ENCODE data around the gene GOLPH3L.

DNA sequence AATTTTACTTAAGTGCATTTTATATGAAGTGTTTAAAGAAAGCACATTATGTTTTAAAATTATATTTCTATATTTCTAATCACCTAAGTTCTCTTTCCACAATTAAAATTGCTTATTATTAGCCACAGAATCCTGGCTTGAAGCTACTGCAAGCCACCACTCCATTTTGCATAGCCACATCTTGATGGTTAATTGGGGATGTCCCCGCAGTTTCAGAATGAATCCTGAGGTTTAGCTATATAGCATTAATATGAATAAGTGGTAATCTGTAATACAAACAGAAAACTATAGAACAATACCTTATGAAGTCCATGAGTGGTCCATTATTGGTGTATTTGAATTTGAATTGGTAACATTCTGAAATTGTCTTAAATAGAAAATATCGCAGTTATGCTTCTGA is 11.6 kb upstream of the GOLPH3L start:
- no peak for TF ChIP-seq FOS (IDR thresholded peaks at IDR 0.05; ENCODE audit: borderline replicate concordance, extremely low read depth, insufficient read length)
- TF ChIP-seq, protein P1, sequence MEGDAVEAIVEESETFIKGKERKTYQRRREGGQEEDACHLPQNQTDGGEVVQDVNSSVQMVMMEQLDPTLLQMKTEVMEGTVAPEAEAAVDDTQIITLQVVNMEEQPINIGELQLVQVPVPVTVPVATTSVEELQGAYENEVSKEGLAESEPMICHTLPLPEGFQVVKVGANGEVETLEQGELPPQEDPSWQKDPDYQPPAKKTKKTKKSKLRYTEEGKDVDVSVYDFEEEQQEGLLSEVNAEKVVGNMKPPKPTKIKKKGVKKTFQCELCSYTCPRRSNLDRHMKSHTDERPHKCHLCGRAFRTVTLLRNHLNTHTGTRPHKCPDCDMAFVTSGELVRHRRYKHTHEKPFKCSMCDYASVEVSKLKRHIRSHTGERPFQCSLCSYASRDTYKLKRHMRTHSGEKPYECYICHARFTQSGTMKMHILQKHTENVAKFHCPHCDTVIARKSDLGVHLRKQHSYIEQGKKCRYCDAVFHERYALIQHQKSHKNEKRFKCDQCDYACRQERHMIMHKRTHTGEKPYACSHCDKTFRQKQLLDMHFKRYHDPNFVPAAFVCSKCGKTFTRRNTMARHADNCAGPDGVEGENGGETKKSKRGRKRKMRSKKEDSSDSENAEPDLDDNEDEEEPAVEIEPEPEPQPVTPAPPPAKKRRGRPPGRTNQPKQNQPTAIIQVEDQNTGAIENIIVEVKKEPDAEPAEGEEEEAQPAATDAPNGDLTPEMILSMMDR (IDR thresholded peaks at IDR 0.05 in 2 of 3, conservative IDR thresholded peaks at IDR 0.05 in 1 of 3; ENCODE audit: control insufficient read depth in 2 of 3, extremely low read depth in 1 of 3, insufficient read depth in 1 of 3, low read depth in 3 of 3, low read length in 3 of 3), result no peak
- TF ChIP-seq RAD21 (IDR thresholded peaks at IDR 0.05; ENCODE audit: insufficient read depth, low read depth, low read length), result no peak
- no peak for TF ChIP-seq USF2 (IDR thresholded peaks at IDR 0.05; ENCODE audit: borderline replicate concordance, low read depth, low read length)
- TF ChIP-seq MXI1 (IDR thresholded peaks at IDR 0.05; ENCODE audit: low read depth, low read length), result no peak
- TF ChIP-seq, protein P2, sequence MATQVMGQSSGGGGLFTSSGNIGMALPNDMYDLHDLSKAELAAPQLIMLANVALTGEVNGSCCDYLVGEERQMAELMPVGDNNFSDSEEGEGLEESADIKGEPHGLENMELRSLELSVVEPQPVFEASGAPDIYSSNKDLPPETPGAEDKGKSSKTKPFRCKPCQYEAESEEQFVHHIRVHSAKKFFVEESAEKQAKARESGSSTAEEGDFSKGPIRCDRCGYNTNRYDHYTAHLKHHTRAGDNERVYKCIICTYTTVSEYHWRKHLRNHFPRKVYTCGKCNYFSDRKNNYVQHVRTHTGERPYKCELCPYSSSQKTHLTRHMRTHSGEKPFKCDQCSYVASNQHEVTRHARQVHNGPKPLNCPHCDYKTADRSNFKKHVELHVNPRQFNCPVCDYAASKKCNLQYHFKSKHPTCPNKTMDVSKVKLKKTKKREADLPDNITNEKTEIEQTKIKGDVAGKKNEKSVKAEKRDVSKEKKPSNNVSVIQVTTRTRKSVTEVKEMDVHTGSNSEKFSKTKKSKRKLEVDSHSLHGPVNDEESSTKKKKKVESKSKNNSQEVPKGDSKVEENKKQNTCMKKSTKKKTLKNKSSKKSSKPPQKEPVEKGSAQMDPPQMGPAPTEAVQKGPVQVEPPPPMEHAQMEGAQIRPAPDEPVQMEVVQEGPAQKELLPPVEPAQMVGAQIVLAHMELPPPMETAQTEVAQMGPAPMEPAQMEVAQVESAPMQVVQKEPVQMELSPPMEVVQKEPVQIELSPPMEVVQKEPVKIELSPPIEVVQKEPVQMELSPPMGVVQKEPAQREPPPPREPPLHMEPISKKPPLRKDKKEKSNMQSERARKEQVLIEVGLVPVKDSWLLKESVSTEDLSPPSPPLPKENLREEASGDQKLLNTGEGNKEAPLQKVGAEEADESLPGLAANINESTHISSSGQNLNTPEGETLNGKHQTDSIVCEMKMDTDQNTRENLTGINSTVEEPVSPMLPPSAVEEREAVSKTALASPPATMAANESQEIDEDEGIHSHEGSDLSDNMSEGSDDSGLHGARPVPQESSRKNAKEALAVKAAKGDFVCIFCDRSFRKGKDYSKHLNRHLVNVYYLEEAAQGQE (IDR thresholded peaks at IDR 0.05; ENCODE audit: low read depth, low read length), result no peak
- TF ChIP-seq ASH2L (IDR thresholded peaks at IDR 0.05; ENCODE audit: borderline replicate concordance, low read depth), result no peak
- no peak for TF ChIP-seq EZH2 (IDR thresholded peaks at IDR 0.05; ENCODE audit: borderline replicate concordance, control insufficient read depth, low read depth, low read length)
- no peak for TF ChIP-seq SIN3A (IDR thresholded peaks at IDR 0.05; ENCODE audit: low read depth, low read length)
- no peak for TF ChIP-seq MAX (IDR thresholded peaks at IDR 0.05; ENCODE audit: low read depth, low read length)
- no peak for TF ChIP-seq ZNF622 (IDR thresholded peaks at IDR 0.05)
